ENCODE measurements around the gene ZFTA.

- TF ChIP-seq CTCF (IDR thresholded peaks at IDR 0.05), result no peak
- TF ChIP-seq POLR2A (IDR thresholded peaks at IDR 0.05), result no peak
These were observed 15.5 kb upstream of the ZFTA start for GRCh38 chr11:63783925-63784592.

Measured in gastroesophageal sphincter (tissue), 3 donors.